Small intestine (tissue), 7 donors: ENCODE data around the gene ZC3H14. TPM values are rescaled to one million over a fixed set of nuclear protein-coding genes. Genes with fewer than 3 reads are reported as not detected.

ENCODE experiments used
- DNase-seq, 2 donors: peaks; one replicate each; pipeline versions ENCODE4 v3.0.0 to v3.0.0-alpha.2; 2013
- FAIRE-seq: peaks from 2 replicates; lab custom pipeline; 2012; peaks lifted over from hg19 to GRCh38; lab: Jason Lieb, UNC
- H3K27ac ChIP-seq, 3 donors: one replicate each; pipeline ENCODE4 v1.5.1; 2013; ENCODE audit warnings: low read length in 2 of 3, mild to moderate bottlenecking in 2 of 3, control low read depth in 1 of 3, inconsistent platforms in 1 of 3, low read depth in 1 of 3, moderate library complexity in 1 of 3
- H3K27me3 ChIP-seq, 3 donors: one replicate each; pipeline ENCODE4 v1.6.1; 2013; ENCODE audit warnings: low read length in 3 of 3, inconsistent platforms in 1 of 3; ENCODE audit not compliant: control insufficient read depth in 3 of 3, insufficient read depth in 3 of 3
- H3K36me3 ChIP-seq, 3 donors: one replicate each; pipeline ENCODE4 v1.6.1; 2013; ENCODE audit warnings: low read length in 3 of 3, inconsistent platforms in 1 of 3, low read depth in 1 of 3, mild to moderate bottlenecking in 1 of 3, moderate library complexity in 1 of 3; ENCODE audit not compliant: control insufficient read depth in 3 of 3, insufficient read depth in 2 of 3
- H3K4me1 ChIP-seq, 3 donors: one replicate each; pipeline ENCODE4 v1.6.1; 2013; ENCODE audit warnings: low read length in 2 of 3, inconsistent platforms in 1 of 3, low read depth in 1 of 3, mild to moderate bottlenecking in 1 of 3, moderate library complexity in 1 of 3; ENCODE audit not compliant: control insufficient read depth in 3 of 3, insufficient read depth in 2 of 3
- H3K4me3 ChIP-seq, 3 donors: one replicate each; pipeline ENCODE4 v1.5.1; 2013; ENCODE audit warnings: low read length in 3 of 3, control low read depth in 1 of 3, inconsistent platforms in 1 of 3, low read depth in 1 of 3, mild to moderate bottlenecking in 1 of 3, moderate library complexity in 1 of 3
- H3K9me3 ChIP-seq, 2 donors: one replicate each; pipeline ENCODE4 v1.6.1; 2013; ENCODE audit warnings: low read depth in 1 of 2, low read length in 1 of 2; ENCODE audit not compliant: control insufficient read depth in 2 of 2, insufficient read depth in 1 of 2
- WGBS, 3 donors: extraction: QIAGEN DNeasy Blood & Tissue Kit; methylation state at CpG; one replicate each; pipeline ENCODE4 v1.1.7; 2013; 5-methylcytosine and 5-hydroxymethylcytosine counted together
- polyA plus RNA-seq, 4 donors: library from polyadenylated mRNA; stranded (reverse) in 3 of 4; unstranded in 1 of 4; fragments of 200-250 nt in 3 of 4; fragments of 120-200 nt in 1 of 4; gene quantifications; one replicate each; pipeline versions ENCODE4 v1.2.1 to v1.2.3, GENCODE V29; 2013
- donor health status: healthy with polysubstance abuse.
- donor health status: control.
- donor health status: control.
- donor health status: Bipolar disorder and iron deficiency.
- donor health status: healthy.

Gene ZC3H14
- polyA plus RNA-seq, 4 donors, result 20.3 to 68.1 (median 25.0) TPM

GRCh38 chr14:88588081-88588480 lies 25.2 kb downstream of the ZC3H14 start:
- 94% methylated on average over 5 of the region's 5 CpGs for WGBS, 3 donors
- Histone ChIP-seq H3K36me3 (peaks cover 6 to 36% (median 13%) of the 10 kb centered on the region in 3 donors), H3K4me1 (no peaks in the 10 kb centered on the region), H3K4me3 (no peak overlapping the region), H3K9me3 (no peaks in the 10 kb centered on the region), H3K27ac (no peak overlapping the region), H3K27me3 (no peaks in the 10 kb centered on the region)
- FAIRE-seq (no peak), DNase-seq (no peak)

DNA sequence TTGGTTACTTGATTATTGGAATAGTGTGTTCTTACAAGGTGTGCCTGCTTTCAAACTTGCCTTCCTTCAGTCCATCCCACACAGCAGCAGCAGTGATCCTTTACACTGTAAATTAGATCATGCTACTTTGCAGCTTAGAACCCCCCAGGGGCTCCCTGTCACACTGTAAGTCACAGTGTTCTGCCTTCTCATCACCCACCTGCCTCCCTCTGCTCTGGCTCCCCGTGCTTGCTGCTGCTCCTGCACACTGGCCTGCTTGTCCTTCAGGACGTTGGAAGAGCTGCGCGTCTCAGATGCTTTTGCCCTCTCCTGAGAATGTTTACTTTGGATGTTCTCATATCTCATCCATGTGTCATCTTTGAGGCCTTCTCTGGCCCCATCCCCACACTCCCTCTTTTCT lies 27.3 kb downstream of the ZC3H14 start:
- WGBS, 3 donors, result 61 to 86% (median 70%) methylated on average over 4 of the region's 4 CpGs
- Histone ChIP-seq H3K36me3 (peaks cover 9 to 33% (median 15%) of the 10 kb centered on the region in 3 donors), H3K4me1 (no peaks in the 10 kb centered on the region), H3K27ac (no peak overlapping the region), H3K27me3 (no peaks in the 10 kb centered on the region), H3K4me3 (no peak overlapping the region), H3K9me3 (no peaks in the 10 kb centered on the region)
- no peak for FAIRE-seq
- no peak for DNase-seq

DNA sequence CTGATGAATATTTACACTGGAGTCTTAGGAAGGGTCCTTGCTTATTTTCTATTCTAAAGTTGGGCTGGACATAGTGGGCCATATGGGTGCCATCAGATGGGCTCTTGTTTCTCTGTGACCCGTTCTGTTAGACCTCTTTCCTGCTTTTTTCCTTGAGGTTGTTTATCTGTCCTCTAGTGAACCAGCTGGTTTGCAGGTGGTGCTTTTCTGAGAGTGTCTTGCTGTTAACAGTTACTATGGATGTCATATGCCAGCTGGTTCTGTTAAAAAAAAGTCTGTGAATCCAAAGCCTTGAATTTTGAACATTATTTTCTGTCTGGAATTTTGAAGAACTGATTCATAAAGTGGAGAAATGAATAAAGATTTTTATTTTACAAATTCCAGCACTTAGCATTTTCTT lies 29.2 kb downstream of the ZC3H14 start:
- H3K9me3 ChIP-seq, result no peaks in the 10 kb centered on the region
- WGBS, 3 donors, result 8 to 58% (median 50%) methylated on average over 1 of the region's 1 CpG
- no peaks in the 10 kb centered on the region for H3K27me3 ChIP-seq
- FAIRE-seq (no peak), DNase-seq (no peak)
- no peak overlapping the region for H3K27ac ChIP-seq
- H3K4me3 ChIP-seq, result no peak overlapping the region
- H3K36me3 ChIP-seq, result peaks cover 11 to 29% (median 16%) of the 10 kb centered on the region in 3 donors
- no peaks in the 10 kb centered on the region for H3K4me1 ChIP-seq

GRCh38 chr14:88597038-88597437 lies 34.2 kb downstream of the ZC3H14 start:
- FAIRE-seq, result no peak
- no peak for DNase-seq
- Histone ChIP-seq H3K4me3 (no peak overlapping the region), H3K27ac (no peak overlapping the region), H3K4me1 (no peaks in the 10 kb centered on the region), H3K9me3 (no peaks in the 10 kb centered on the region), H3K27me3 (no peaks in the 10 kb centered on the region), H3K36me3 (peaks cover 16 to 42% (median 20%) of the 10 kb centered on the region in 3 donors)
- 91 to 96% (median 93%) methylated on average over 4 of the region's 4 CpGs for WGBS, 3 donors

DNA sequence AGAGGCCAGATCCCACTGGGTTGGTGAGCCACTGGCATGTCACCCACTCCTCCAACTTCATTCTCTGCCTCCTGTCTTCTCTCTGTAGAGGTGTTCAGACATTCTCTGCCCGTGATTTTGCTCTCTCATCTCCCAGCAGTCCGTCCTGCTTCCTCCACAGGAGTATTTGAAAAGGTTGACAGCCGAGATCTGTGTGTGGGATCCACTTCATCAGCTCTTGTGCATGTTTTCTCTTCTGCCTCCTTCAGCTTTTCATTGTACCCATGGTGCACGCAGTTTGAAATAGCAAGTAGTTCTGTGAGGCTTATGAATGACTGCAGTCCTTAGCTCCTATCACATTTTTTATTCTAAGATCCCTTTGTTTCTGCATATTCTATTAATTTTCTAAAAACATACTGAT lies 34.8 kb downstream of the ZC3H14 start:
- H3K9me3 ChIP-seq, result no peaks in the 10 kb centered on the region
- no peak overlapping the region for H3K27ac ChIP-seq
- no peaks in the 10 kb centered on the region for H3K4me1 ChIP-seq
- H3K27me3 ChIP-seq, result no peaks in the 10 kb centered on the region
- whole genome bisulfite sequencing, 3 donors, result 91 to 95% (median 95%) methylated on average over 4 of the region's 4 CpGs
- no peak for DNase-seq
- no peak overlapping the region for H3K4me3 ChIP-seq
- H3K36me3 ChIP-seq, result peaks cover 17 to 42% (median 26%) of the 10 kb centered on the region in 3 donors
- no peak for FAIRE-seq

GRCh38 chr14:88598097-88598675 lies 35.3 kb downstream of the ZC3H14 start:
- DNase-seq (no peak), FAIRE-seq (no peak)
- WGBS, 3 donors, result 71 to 96% (median 87%) methylated on average over 2 of the region's 2 CpGs

DNA sequence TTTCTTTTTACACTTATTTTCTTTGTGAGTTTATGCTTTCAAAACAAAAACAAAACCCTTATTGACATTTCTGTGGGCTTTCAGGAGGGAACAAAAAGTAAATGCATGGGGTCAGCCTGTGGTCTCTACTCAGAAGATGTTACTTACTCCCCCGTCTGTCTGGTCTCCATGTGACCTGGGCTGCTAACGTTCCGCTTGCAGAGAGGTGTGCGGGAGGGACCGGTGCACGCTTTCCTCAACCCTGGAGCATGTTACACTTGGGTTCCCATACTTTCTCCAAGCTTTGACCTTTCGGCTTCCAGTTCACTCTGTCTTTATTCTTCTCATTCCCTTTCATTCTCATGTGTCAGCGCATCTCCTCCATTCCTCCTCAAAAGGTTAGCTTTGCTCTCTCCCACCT lies 36.5 kb downstream of the ZC3H14 start:
- Histone ChIP-seq H3K36me3 (peaks cover 21 to 47% (median 32%) of the 10 kb centered on the region in 3 donors), H3K27me3 (no peaks in the 10 kb centered on the region), H3K4me3 (no peak overlapping the region), H3K4me1 (no peaks in the 10 kb centered on the region), H3K9me3 (no peaks in the 10 kb centered on the region), H3K27ac (no peak overlapping the region)
- FAIRE-seq, result no peak
- 87 to 93% (median 92%) methylated on average over 8 of the region's 8 CpGs for WGBS, 3 donors
- no peak for DNase-seq

More at GRCh38 chr14:88598097-88598675, 35.3 kb downstream of the ZC3H14 start:
- Histone ChIP-seq H3K4me3 (no peak overlapping the region), H3K9me3 (no peaks in the 10 kb centered on the region), H3K4me1 (no peaks in the 10 kb centered on the region), H3K27ac (no peak overlapping the region), H3K27me3 (no peaks in the 10 kb centered on the region), H3K36me3 (peaks cover 23 to 44% (median 32%) of the 10 kb centered on the region in 3 donors)

DNA sequence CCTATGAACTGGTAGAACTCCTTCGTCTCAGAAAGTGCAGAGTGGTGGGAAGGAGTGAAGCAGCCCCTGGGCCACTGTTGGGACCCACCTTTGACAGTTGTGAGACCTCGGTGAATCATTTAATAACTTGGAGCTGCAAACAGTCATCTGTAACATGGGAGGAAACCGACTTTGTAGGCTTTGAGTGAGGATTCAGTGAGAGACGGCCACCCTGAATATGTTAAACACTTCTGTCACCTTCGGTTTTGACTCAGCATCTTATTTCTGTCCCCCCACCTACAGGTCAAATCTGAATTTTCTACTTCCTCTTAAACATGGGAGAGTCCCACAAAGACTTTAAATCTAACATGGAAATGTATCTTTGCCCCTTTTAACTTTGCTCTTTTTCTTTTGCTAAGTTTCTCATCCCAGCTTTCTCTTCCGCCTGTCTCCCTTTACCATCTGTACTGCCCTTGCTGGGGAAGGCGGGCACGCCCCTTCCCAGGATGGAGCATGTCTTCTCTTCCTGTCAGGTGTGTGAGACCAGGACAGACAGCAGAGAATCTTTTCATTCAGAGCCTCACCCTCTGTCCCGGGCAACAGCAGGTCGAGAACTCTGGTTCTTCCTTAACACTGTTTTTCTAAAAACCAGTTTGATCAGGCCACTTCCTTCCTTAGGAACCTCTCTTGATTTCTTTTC lies 37.1 kb downstream of the ZC3H14 start:
- no peaks in the 10 kb centered on the region for H3K27me3 ChIP-seq
- no peaks in the 10 kb centered on the region for H3K9me3 ChIP-seq
- FAIRE-seq (no peak), DNase-seq (no peak)
- H3K4me3 ChIP-seq, result no peak overlapping the region
- H3K36me3 ChIP-seq, result peaks cover 20 to 51% (median 32%) of the 10 kb centered on the region in 3 donors
- no peak overlapping the region for H3K27ac ChIP-seq
- 67 to 84% (median 77%) methylated on average over 10 of the region's 10 CpGs for WGBS, 3 donors
- H3K4me1 ChIP-seq, result no peaks in the 10 kb centered on the region
